GM19438 (cell line): ENCODE measurements around the gene RFX8.
"Not testable (repeated sequence)": the region's sequence is repeated elsewhere in the genome, so short reads cannot be mapped to it uniquely, and the experiment has no call there.

ENCODE experiments used
- ATAC-seq: cut with Tn5 transposase; IDR thresholded peaks from one replicate; pipeline ENCODE4 v1.9.1; 2021; ENCODE audit warnings: low read depth; ENCODE audit not compliant: unreplicated experiment

Gene RFX8

DNA sequence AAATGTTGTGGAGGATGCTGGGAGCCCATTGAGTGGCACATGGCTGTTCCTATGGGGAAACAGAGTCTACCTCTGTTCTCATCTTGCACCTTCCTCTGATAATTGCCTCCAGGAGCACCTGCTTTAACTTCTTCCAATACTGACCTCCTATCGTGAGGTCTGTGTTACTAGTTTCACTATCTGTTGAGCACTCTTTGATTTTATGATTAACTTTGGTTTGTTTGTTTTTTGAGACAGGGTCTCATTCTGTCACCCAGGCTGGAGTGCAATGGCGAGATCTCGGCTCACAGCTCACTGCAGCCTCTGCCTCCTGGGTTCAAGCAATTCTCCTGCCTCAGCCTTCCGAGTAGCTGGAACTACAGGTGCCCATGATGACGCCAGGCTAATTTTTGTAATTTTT is 12.1 kb upstream of the RFX8 start:
- ATAC-seq = no peak

DNA sequence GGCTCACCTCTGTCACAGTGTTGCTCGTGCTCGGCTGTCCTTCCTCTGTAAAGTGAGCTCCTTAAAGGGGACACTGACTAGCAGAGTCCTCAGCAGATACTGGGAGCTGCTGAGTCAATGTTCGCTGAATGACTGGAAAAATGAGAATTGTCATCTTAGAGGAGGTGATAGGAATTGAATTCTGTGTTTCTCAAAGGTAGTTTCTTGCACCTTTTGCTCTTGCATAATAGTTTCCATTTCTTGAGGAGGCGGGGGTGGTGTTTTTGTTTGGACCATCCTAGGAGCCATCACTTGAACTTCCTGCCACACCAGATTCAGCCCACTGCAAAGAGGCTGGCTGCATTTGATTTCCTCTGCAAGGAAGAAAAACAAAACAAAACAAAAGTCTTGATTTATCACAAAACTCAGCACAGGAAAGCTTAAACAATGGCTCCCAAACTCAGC is 11.4 kb upstream of the RFX8 start:
- no peak for ATAC-seq

DNA sequence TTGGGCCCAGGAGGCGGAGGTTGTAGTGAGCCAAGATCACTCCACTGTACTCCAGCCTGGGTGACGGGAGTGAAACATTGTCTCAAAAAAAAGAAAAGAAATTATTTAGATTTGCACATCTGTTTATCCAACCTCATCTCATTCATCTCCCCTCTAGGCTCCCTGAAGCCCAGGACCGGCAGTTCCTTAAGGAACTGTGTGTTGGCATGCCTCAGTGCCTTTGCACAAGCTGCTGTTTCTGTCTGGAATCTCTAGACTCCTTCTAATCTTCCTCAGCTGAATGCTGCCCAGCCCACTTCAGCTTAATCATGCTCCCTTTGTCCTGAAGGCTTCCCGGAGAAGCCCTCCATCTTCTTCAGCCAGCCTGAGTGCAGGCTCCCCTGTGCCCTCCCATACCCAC is 10.9 kb upstream of the RFX8 start:
- ATAC-seq = no peak

DNA sequence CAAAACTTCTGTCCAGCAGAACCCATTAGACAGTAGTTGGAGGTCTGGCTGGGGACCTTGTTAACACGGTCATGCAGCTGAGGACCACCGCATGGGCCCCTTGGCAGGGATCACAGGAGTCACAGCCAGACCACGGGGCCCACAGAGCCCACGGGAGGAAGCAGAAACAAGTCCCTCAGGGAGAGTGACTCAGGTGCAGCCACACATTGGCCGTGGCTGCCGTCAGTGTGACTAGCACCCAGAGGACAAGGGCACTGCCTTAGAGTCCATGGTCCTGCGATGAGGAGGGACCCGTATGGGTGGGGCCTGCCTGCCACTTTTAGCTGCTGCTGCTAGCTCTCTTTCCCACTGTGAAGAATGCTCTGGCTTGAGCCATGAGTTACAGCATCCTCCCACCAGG is 5.9 kb upstream of the RFX8 start:
- ATAC-seq = no peak

DNA sequence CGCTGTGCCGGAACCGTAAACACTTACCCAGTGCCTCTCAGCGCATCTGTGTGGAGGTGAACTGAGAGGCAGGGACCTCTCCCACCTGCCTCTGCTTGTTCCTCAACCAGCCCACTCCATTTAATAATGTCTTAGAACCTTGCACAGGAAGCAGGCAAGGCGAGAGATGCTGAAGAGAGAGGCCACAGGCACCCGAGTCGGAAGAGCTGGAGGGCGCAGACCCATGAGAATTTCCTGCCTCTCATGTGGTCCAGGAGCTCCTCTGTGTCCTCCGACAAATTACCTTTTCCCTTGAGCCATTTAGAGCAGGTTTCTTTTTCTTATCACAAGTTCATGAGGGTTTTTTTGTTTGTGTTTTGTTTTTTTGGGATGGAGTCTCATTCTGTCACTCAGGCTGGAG is 4.9 kb upstream of the RFX8 start:
- no peak for ATAC-seq

DNA sequence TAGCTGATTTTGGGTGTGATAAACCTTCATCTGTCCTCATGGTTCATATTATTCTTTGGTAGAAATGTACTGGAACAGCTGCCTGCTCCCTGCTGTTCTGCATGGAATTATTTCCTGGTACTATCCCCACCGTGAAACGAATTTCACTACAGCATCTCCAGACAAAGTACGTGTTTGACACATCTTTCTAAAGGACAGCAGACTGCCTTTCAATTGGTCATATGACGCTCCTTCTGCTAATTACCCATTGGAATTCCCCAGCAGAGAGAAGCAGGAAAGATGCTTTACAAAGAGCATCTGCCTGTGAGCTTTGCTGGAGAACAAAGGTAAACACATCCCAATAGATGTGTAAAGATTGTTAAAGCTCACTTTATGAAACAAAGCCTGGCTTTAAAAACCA is 4.4 kb upstream of the RFX8 start:
- no peak for ATAC-seq

DNA sequence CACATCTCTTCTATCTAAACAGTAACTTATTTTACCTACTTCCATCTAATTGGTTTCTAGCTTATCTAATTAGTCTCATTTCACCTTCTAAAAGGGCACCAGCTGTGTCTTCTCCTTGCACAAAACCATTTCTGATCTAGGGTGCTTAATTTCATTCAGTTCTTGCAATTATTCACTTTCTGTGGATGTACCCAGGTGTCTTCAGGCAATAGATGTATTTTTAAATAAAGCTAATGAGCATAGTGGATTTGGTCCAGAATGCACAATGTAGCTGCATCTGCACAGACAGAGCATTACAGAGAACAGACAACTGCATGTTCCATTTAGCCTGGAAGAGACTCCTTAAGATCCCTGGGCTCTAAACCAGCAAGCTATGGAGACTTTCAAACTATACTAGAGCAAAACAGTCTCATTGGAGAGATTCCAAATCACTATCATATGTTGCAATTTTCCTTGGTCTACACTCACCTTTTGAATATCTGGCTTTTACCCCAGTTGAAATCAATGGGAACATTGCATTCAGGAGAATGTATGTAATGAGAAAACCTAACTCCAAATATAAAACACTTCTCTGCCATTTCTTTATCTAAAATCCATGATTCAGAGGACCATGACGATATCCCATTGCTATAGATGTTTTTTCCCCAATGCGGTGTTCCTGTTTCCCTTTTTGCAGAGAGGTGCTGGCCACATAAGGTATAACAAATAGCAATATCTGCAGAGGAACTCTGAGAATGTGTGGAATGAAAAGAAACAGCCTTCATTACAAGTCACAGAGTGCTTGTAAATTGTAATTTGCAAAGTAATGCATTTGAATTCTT is 3.5 kb upstream of the RFX8 start:
- ATAC-seq = no peak

DNA sequence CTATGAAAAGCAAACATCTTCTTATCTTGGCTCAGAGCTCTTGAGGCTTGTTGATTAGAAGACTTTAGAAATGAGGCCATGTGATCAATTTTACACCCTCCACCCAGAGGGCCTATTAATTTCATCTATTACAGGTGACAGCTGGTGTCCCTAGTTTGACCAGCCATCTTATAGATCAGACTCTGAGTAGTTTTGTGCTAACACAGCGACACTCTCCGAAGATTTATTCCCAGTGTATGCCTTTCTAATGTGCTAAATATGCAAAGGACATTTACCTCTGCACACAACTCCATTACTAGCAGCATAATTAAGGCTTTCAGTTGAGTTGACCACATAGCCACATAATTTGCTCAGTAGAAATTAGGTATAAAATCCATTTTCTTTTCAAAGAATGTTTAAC is 2.6 kb upstream of the RFX8 start:
- no peak for ATAC-seq

DNA sequence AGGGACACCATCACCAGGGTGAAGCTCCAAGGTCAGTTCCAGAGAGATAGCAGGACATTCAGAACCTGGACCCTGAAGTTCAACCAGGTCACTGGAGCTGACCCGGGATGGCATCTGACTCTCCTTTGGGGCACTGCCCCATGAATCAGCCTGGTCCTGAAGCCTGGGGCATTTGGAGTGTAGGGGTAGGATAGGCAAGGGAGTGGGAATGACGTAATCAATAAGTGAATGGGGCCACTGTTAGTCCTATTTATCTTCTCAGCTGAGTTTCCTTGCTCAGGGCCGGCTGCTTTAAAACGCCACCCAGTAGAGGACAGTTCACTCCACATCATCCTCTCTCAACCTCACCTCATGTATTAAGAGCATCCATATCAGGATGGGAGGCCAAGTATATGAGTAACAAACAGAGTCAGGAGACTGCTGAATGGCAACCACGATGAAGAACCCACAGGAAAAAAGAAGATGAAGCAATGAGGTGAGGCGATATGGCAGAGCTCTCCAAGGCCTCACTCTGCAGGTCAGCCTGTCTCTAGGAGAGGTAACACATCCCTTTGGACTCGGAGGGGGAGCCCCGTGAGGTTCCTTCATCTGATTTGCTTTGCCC is 1.8 kb upstream of the RFX8 start:
- ATAC-seq = no peak

DNA sequence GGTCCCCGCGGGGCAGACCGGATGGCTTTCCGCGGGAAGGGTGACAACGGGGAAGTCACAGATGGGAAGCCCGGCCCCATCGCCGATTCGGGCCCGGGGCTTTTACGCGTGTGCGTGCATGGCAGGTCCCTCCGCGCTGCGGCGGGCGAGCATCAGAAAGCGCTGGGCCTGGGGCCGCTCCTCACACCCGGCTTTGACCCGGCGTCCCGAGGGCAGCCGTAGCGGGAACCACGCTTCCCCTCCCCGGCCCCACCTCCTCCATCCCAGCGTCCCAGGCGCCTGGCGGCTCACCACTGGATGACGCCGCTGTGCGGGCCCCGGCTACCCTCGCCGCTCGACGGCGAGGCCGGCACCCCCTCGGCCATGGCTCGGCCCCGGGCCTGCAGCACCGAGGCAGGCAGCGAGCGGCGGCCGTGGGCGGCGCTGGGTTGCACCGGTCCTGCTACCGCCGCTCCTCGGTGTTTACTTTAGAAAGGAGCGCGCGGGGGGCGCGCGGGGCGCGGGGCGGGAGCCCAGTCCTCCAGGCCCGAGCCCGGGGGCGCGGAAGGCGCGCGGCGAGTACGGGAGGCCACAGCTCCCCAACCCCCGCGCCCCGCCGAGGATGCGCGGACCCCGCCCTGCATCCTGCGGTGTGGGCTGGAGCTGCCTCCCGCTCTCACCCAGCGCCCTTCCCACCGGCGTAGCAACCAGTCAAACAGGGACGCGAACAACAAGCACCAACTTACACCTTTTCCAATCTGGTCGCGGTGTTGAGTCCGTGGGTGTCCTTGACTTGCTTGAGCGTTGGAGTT is 806 bp downstream of the RFX8 start:
- no peak for ATAC-seq

DNA sequence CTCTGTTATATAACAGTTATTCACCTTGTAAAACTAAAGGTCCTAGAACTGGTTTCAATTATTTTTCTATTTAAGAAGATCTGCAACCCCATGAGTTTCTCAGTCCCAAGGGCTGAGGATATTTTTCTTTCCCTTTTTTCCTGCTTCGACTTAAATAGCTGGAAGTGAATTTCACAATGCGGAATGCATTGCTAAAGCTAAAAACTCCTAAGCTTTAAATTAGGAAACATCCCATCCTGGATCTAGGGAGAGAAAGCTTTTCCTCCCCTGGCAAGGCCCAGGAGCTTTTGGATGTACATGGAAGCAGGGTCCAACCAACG is 1.4 kb downstream of the RFX8 start:
- no peak for ATAC-seq

DNA sequence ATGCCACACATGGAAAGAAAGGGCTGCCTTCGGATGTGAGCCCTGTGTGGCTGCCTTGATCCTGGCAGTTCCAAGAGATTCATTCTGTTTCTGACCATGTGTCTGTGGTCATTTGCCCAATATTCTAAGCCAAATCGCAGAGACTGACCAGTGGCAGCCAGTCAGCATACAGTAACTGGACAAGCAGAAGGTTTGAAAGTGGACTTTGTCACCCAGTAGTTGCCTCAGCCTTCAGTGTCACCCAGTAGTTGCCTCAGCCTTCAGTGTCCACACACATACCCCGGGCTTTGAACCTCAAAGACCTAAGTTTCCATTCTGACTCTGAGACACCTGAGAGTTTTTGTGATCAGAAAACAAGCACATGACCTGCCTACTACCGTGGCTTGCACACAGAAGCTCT is 5.0 kb downstream of the RFX8 start:
- no peak for ATAC-seq

DNA sequence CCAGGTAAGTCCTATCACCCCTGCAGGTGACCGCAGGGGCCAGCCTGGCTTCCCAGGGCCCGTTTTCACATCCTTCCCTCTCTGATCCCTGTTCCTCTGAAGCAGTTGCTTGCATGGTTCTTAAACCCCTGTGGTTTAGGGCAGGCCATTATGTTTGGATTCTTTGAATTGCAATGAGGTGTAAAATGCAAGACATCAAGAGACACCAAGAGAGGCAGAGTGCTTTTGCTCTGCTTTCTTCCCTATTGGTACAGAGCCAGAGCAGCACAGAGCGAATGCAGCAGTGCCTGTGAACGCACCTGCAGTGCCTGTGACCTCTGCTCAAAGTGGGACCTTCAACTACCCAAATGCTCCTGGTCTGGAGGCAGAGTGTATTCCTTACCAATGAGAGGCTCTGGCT is 7.6 kb downstream of the RFX8 start:
- no peak for ATAC-seq

DNA sequence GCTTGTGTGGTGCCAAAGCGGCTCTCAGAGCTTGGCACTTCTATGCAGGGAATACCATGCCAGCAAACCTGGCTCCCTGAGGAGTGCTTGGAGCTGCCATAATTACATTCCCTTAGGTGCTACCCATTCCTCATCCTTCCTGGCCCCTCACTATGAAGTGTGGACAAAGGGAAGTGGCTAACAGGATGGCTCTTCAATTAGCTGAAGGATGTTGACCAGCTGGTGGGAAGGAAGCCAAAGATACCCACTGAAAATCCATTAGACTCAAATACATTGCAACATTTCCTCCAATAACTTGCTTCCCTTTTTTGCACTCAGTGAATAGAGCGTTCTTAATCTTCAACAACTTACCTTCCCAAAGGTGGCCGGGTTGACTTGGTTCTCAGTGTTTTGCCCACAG is 8.5 kb downstream of the RFX8 start:
- ATAC-seq = no peak

DNA sequence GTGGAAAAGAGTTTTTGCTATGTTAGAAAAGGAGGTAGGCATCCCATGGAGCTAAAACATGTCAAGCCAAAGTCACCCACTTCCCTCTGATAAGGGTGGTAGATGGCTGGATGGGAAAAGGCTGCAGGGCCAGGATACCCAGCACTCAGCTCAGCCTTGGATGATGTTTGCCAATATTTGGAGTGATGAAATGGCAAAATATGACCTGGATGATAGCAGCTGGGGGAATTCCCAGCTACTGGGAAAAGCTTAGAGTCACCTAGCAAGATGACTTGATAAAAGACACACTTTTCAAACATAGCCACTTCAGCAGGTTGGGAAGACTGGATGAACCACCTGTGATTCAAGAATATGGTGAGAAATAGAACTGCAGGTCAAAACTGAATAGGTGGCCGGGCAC is 10.1 kb downstream of the RFX8 start:
- ATAC-seq = no peak

DNA sequence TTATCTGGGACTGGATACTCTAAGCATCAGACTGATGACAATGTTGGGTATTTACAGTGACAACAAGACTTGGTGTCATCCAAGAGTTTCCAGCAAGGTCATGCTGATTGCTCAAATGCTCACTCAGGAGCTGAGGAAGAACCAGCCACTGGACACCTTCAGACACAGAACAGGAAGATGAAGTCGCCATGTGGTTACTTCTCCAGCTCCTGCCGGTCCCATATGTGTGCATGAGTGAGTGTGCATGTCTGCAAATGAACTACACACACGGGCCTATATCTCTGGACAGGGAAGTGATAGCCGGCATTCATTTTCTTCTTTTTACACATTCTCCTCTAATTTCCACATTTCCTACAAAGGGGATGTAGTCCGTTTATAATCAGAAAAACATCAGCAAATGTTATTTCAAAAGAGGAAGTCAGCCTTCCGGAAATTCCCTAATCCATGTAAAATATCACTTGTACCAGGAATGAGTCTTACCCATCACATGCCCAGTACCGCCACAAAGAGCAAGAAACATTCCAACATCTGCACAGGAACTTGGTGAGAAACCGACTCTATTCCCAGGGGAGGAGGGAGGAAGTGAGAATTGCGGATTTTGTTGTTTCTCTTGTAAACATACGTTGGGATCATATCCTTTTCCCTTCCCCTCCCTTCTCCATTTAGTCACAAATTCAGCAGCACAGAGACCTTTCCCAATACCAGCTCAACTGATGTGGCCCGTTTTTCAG is 10.8 kb downstream of the RFX8 start:
- no peak for ATAC-seq

DNA sequence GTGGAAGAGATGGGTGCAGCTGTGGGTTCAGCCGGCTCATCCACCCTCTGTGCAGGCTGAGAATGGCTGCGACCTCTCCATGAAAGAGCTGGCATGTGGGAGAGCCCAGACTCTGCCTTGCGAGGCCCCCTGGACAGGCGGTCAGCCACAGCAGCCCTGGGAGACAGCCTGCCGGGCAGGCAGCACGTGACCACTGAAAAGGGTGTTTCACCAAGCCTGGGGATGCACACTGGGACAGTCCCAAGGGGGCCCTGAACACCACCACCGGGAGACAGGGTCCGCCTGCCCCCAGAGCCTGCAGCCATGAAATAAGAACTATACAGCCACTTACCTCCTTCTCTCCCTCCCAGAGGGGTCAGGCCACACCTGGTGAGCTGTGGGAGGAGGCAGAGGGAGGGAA is 11.5 kb downstream of the RFX8 start:
- no peak for ATAC-seq

DNA sequence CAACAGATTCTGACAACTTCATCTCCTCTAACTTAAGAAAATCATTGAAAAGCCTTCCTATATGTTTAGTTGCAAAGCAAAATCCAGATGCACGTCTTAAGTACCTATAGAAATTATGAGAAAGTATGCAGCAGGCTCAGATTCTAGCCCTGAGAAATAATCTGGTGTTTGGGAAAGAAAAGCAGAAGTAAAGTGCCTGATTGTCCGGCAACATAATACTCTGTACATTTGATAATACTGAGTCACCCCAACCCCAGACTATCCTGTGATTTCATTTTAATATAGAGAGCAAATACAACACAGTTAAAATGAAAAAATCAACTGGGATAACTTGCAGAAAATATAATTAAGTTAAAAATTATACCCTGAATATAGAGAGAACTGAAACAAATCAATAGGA is 13.5 kb downstream of the RFX8 start:
- no peak for ATAC-seq

DNA sequence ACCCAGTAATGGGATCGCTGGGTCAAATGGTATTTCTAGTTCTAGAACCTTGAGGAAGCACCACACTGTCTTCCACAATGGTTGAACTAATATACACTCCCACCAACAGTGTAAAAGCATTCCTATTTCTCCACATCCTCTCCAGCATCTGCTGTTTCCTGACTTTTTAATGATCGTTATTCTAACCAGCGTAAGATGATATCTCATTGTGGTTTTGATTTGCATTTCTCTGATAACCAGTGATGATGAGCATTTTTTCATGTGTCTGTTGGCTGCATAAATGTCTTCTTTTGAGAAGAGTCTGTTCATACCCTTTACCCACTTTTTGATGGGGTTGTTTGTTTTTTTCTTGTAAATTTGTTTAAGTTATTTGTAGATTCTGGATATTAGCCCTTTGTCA is 20.5 kb downstream of the RFX8 start:
- ATAC-seq = not testable (repeated sequence)

DNA sequence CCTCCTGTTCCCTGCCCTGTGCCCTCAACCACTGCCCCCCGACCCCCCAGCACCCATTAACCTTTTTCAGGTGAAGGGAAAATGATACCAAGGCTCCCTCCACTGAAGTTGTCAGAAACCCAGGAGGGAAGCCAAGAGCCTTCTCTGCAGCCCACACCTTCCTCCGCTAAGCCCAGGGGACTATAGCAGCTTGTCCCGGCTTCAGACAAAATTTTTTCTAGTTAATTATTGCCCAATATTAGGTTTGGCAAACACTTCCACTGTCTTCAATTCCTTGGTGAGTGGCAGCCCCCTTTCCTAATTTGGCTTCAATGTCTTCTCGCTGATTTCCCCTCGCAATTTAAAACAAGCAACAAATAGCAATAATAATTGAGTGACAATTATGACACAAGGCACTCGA is 23.9 kb downstream of the RFX8 start:
- no peak for ATAC-seq

DNA sequence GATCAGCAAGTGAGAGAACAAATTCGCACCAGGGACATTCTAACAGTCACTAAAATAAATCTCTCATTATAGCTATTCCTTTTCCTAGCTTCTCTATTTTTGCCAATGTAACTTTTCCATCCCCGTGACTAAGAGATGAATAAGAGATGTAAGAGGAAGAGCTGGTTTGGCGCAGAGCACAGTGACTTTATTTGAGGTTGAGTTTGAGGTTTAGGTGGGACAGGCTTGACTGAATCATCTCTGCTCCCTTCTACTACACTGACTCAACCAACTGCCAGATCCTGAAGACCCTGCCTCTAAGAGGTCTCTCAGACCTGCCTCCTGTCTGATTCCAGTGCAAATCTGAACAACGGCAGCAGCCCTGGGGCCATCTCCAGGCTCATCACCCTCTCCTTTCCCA is 28.0 kb downstream of the RFX8 start:
- ATAC-seq = no peak
